H9 (cell line): ENCODE measurements around the gene MRPS23. TPM values are rescaled to one million over a fixed set of nuclear protein-coding genes. Genes with fewer than 3 reads are reported as not detected.

Experiments used
- DNase-seq: peaks from one replicate; pipeline ENCODE4 v3.0.0-alpha.2; 2017
- H2AFZ ChIP-seq: one replicate; pipeline ENCODE4 v1.6.1; 2013; ENCODE audit warnings: mild to moderate bottlenecking, low read length, control low read depth, moderate library complexity
- H2AK5ac ChIP-seq: 2 replicates; pipeline ENCODE4 v1.6.1; 2013; ENCODE audit warnings: low read length, control low read depth, mixed read lengths; ENCODE audit not compliant: insufficient read length
- H2BK120ac ChIP-seq: one replicate; pipeline ENCODE4 v1.6.1; 2013; ENCODE audit warnings: low read depth, mild to moderate bottlenecking, low read length, control low read depth, inconsistent platforms; ENCODE audit not compliant: poor library complexity, severe bottlenecking
- H2BK12ac ChIP-seq: 2 replicates; pipeline ENCODE4 v1.6.1; 2013; ENCODE audit warnings: low read length, control low read depth, mixed read lengths, low read depth; ENCODE audit not compliant: insufficient read length
- H2BK15ac ChIP-seq: 2 replicates; pipeline ENCODE4 v1.6.1; 2013; ENCODE audit warnings: low read depth, low read length, control low read depth
- H2BK20ac ChIP-seq: one replicate; pipeline ENCODE4 v1.6.1; 2013; ENCODE audit warnings: low read depth, mild to moderate bottlenecking, low read length, control low read depth, inconsistent platforms; ENCODE audit not compliant: poor library complexity, severe bottlenecking
- H2BK5ac ChIP-seq: 2 replicates; pipeline ENCODE4 v1.6.1; 2013; ENCODE audit warnings: low read length, control low read depth, mixed read lengths; ENCODE audit not compliant: insufficient read length
- H3K14ac ChIP-seq: 2 replicates; pipeline ENCODE4 v1.6.1; 2013; ENCODE audit warnings: low read length, control low read depth; ENCODE audit not compliant: insufficient read depth
- H3K18ac ChIP-seq: 2 replicates; pipeline ENCODE4 v1.6.1; 2013; ENCODE audit warnings: low read depth, mild to moderate bottlenecking, mixed read lengths, low read length, control low read depth; ENCODE audit not compliant: insufficient read length
- H3K23ac ChIP-seq: 2 replicates; pipeline ENCODE4 v1.6.1; 2013; ENCODE audit warnings: low read length, control low read depth, mixed read lengths, low read depth; ENCODE audit not compliant: insufficient read length
- H3K23me2 ChIP-seq: 2 replicates; pipeline ENCODE4 v1.6.1; 2013; ENCODE audit warnings: low read depth, mild to moderate bottlenecking, mixed read lengths, low read length, control low read depth; ENCODE audit not compliant: insufficient read length, poor library complexity, severe bottlenecking
- H3K27ac ChIP-seq: 2 replicates; pipeline ENCODE4 v1.5.1; 2013; ENCODE audit warnings: low read length, control low read depth, mixed read lengths, low read depth; ENCODE audit not compliant: insufficient read length
- H3K27me3 ChIP-seq: 2 replicates; pipeline ENCODE4 v1.6.1; 2013; ENCODE audit warnings: low read length, control low read depth, inconsistent platforms; ENCODE audit not compliant: insufficient read depth
- H3K4ac ChIP-seq: 2 replicates; pipeline ENCODE4 v1.6.1; 2013; ENCODE audit warnings: low read depth, mild to moderate bottlenecking, control low read depth, inconsistent platforms, low read length, moderate library complexity
- H3K4me1 ChIP-seq: 2 replicates; pipeline ENCODE4 v1.6.1; 2013; ENCODE audit warnings: low read length, control low read depth, inconsistent platforms; ENCODE audit not compliant: insufficient read depth
- H3K4me2 ChIP-seq: 2 replicates; pipeline ENCODE4 v1.6.1; 2013; ENCODE audit warnings: low read length, control low read depth, mixed read lengths; ENCODE audit not compliant: insufficient read length, insufficient read depth
- H3K56ac ChIP-seq: 2 replicates; pipeline ENCODE4 v1.6.1; 2013; ENCODE audit warnings: low read depth, mild to moderate bottlenecking, mixed read lengths, low read length, control low read depth; ENCODE audit not compliant: insufficient read length
- H3K79me1 ChIP-seq: 2 replicates; pipeline ENCODE4 v1.6.1; 2013; ENCODE audit warnings: low read depth, mild to moderate bottlenecking, moderate library complexity, low read length, control low read depth, inconsistent platforms; ENCODE audit not compliant: insufficient read depth, poor library complexity, severe bottlenecking
- H3K79me2 ChIP-seq: 2 replicates; pipeline ENCODE4 v1.6.1; 2013; ENCODE audit warnings: low read length, control low read depth, inconsistent platforms; ENCODE audit not compliant: insufficient read depth
- H3K9ac ChIP-seq: 2 replicates; pipeline ENCODE4 v1.6.1; 2013; ENCODE audit warnings: low read length, control low read depth, mixed read lengths; ENCODE audit not compliant: insufficient read length; ENCODE audit errors: extremely low read depth
- H3K9me3 ChIP-seq: one replicate; pipeline ENCODE4 v1.6.1; 2013; ENCODE audit warnings: low read depth, low read length, inconsistent platforms; ENCODE audit not compliant: control insufficient read depth
- H3T11ph ChIP-seq: one replicate; pipeline ENCODE4 v1.6.1; 2013; ENCODE audit warnings: mild to moderate bottlenecking, low read length, control low read depth, inconsistent platforms
- H4K20me1 ChIP-seq: one replicate; pipeline ENCODE4 v1.6.1; 2013; ENCODE audit not compliant: control insufficient read depth, insufficient read length, insufficient read depth
- H4K5ac ChIP-seq: 2 replicates; pipeline ENCODE4 v1.6.1; 2013; ENCODE audit warnings: low read depth, mild to moderate bottlenecking, mixed read lengths, low read length, control low read depth; ENCODE audit not compliant: insufficient read length
- H4K8ac ChIP-seq: replicated peaks from 2 replicates; pipeline ENCODE4 v1.6.1; 2013; ENCODE audit warnings: low read length, control low read depth, mixed read lengths, low read depth; ENCODE audit not compliant: insufficient read length
- H4K91ac ChIP-seq: 2 replicates; pipeline ENCODE4 v1.6.1; 2013; ENCODE audit warnings: low read depth, mild to moderate bottlenecking, moderate library complexity, mixed read lengths, low read length, control low read depth; ENCODE audit not compliant: insufficient read length
- H3K27ac Mint-ChIP-seq, 3 experiments: 2 replicates in 2 of 3; 3 replicates in 1 of 3; pipeline ENCODE4 v1.8.0; 2020 to 2021; ENCODE audit warnings: mixed read lengths in 3 of 3, mild to moderate bottlenecking in 1 of 3, moderate library complexity in 1 of 3
- H3K27me3 Mint-ChIP-seq: 2 replicates; pipeline ENCODE4 v1.8.0; 2021; ENCODE audit warnings: low read depth, mild to moderate bottlenecking, moderate library complexity, mixed read lengths
- H3K36me3 Mint-ChIP-seq, 3 experiments: 2 replicates in 2 of 3; 3 replicates in 1 of 3; pipeline ENCODE4 v1.8.0; 2020 to 2021; ENCODE audit warnings: low read depth in 3 of 3, mixed read lengths in 3 of 3; ENCODE audit not compliant: insufficient read depth in 1 of 3
- H3K4me1 Mint-ChIP-seq, 2 experiments: 2 replicates each; pipeline ENCODE4 v1.8.0; 2020; ENCODE audit warnings: mixed read lengths in 2 of 2
- H3K4me3 Mint-ChIP-seq, 2 experiments: 2 replicates in 1 of 2; 3 replicates in 1 of 2; pipeline ENCODE4 v1.8.0; 2020 to 2021; ENCODE audit warnings: mild to moderate bottlenecking in 2 of 2, mixed read lengths in 2 of 2, moderate library complexity in 1 of 2
- H3K9me3 Mint-ChIP-seq, 2 experiments: 2 replicates in 1 of 2; 3 replicates in 1 of 2; pipeline ENCODE4 v1.8.0; 2020; ENCODE audit warnings: mild to moderate bottlenecking in 2 of 2, mixed read lengths in 2 of 2, moderate library complexity in 1 of 2
- WGBS: extraction: QIAGEN DNeasy Blood & Tissue Kit; methylation state at CpG from one replicate; pipeline ENCODE4 v1.1.7; 2013; ENCODE audit warnings: missing lambda C conversion rate, low lambda C conversion rate, mixed read lengths; ENCODE audit not compliant: insufficient read length; ENCODE audit errors: extremely low coverage; 5-methylcytosine and 5-hydroxymethylcytosine counted together
- total RNA-seq: library from RNA; stranded (reverse); gene quantifications from 2 replicates; pipeline ENCODE4 v1.2.1, GENCODE V29; 2021
- TF ChIP-seq, protein P1 (sequence below): fragments of 200-600 bp; sonication (generic); conservative IDR thresholded peaks from 3 replicates; pipeline ENCODE4 v1.8.0; 2021; ENCODE audit warnings: antibody characterized with exemption, mild to moderate bottlenecking

The MRPS23 gene
- total RNA-seq, 1 experiment from 2014 or later: 62.0 TPM

DNA sequence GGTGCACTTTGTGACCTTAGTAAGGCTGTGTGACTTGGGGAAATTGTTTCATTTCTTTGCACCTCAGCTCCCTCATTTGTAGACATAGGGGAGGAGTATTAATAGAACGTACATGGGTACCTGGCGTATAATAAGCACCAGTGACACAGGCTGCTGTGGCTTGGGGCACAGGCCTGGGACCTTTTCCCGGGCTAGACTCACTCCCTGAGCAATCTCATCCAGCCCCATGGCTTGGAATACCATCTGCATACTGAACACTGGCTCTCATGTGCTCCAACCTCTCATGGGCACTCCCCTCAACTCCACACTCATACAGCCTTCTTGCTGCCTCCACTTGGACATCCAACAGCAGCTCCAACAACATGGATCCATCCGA lies 41.0 kb upstream of the MRPS23 start:
- Histone ChIP-seq H2BK20ac (no peak overlapping the region), H2AFZ (no peak overlapping the region), H4K8ac (no peak overlapping the region), H3K18ac (no peak overlapping the region), H2BK120ac (no peak overlapping the region), H3K4ac (no peak overlapping the region), H3K23me2 (no peaks in the 10 kb centered on the region), H3K23ac (no peak overlapping the region), H3K14ac (no peak overlapping the region), H3K79me1 (no peaks in the 10 kb centered on the region), H4K5ac (no peak overlapping the region), H3K4me1 (peaks cover 4% of the 10 kb centered on the region; the same call in 1 of the 2 replicates), H3K9me3 (no peaks in the 10 kb centered on the region), H2AK5ac (no peak overlapping the region), H2BK5ac (no peak overlapping the region), H2BK15ac (no peak overlapping the region), H4K20me1 (no peaks in the 10 kb centered on the region), H3K79me2 (no peaks in the 10 kb centered on the region), H2BK12ac (no peak overlapping the region), H3K9ac (no peak overlapping the region), H3K27me3 (no peaks in the 10 kb centered on the region), H3K56ac (no peak overlapping the region), H3T11ph (no peak overlapping the region), H3K27ac (no peak overlapping the region), H3K4me2 (no peak overlapping the region), H4K91ac (no peak overlapping the region)
- Mint-ChIP-seq H3K4me1 (peaks cover 12 to 24% of the 10 kb centered on the region in 2 experiments), H3K36me3 (no peaks in the 10 kb centered on the region; a peak in 1 of 7 replicates), H3K4me3 (no peak overlapping the region), H3K27me3 (no peaks in the 10 kb centered on the region), H3K9me3 (no peaks in the 10 kb centered on the region; a peak in 1 of 5 replicates), H3K27ac (no peak overlapping the region)
- no peak for DNase-seq
- TF ChIP-seq, protein P1, sequence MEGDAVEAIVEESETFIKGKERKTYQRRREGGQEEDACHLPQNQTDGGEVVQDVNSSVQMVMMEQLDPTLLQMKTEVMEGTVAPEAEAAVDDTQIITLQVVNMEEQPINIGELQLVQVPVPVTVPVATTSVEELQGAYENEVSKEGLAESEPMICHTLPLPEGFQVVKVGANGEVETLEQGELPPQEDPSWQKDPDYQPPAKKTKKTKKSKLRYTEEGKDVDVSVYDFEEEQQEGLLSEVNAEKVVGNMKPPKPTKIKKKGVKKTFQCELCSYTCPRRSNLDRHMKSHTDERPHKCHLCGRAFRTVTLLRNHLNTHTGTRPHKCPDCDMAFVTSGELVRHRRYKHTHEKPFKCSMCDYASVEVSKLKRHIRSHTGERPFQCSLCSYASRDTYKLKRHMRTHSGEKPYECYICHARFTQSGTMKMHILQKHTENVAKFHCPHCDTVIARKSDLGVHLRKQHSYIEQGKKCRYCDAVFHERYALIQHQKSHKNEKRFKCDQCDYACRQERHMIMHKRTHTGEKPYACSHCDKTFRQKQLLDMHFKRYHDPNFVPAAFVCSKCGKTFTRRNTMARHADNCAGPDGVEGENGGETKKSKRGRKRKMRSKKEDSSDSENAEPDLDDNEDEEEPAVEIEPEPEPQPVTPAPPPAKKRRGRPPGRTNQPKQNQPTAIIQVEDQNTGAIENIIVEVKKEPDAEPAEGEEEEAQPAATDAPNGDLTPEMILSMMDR: no peak
- WGBS: no CpG with 5 or more reads among the region's 4 CpGs
